HL-60 (cell line): ENCODE measurements around the gene PTPRQ.

Experiments used
- DNase-seq, 2 experiments: peaks; one replicate each; pipeline ENCODE4 v3.0.0-alpha.2; 2010 to 2020; ENCODE audit warnings: low read depth in 1 of 2, low spot score in 1 of 2
- H3K27ac ChIP-seq: fragments of 250-450 bp; sonication (Bioruptor Pico); replicated peaks from 2 replicates; pipeline ENCODE4 v1.5.1; 2020; ENCODE audit warnings: mild to moderate bottlenecking, moderate library complexity
- H3K27me3 ChIP-seq: fragments of 250-450 bp; sonication (Bioruptor Pico); 2 replicates; pipeline ENCODE4 v1.5.1; 2021; ENCODE audit warnings: mild to moderate bottlenecking, moderate library complexity; ENCODE audit not compliant: insufficient read depth, poor library complexity, severe bottlenecking
- H3K4me3 ChIP-seq: replicated peaks from 2 replicates; pipeline ENCODE4 v1.5.1; 2011; ENCODE audit warnings: mild to moderate bottlenecking, control low read depth, low read length; ENCODE audit not compliant: insufficient read depth
- GABPA ChIP-seq: IDR thresholded peaks from 2 replicates; pipeline ENCODE4 v1.6.1; 2012; ENCODE audit warnings: low read depth
- POLR2AphosphoS5 ChIP-seq: IDR thresholded peaks from 2 replicates; pipeline ENCODE4 v1.6.1; 2012; ENCODE audit warnings: low read depth
- SPI1 ChIP-seq: IDR thresholded peaks from 2 replicates; pipeline ENCODE4 v1.6.1; 2012; ENCODE audit warnings: low read depth, mild to moderate bottlenecking, borderline replicate concordance
- TF ChIP-seq, protein P1 (sequence below): IDR thresholded peaks from 2 replicates; pipeline ENCODE4 v1.6.1; 2012; ENCODE audit warnings: low read depth; ENCODE audit not compliant: insufficient replicate concordance
- TF ChIP-seq, protein P2 (sequence below): IDR thresholded peaks from one replicate; pipeline ENCODE4 v1.5.1; 2011; ENCODE audit warnings: low read length, control low read depth, inconsistent platforms; ENCODE audit not compliant: insufficient read depth

PTPRQ gene

DNA sequence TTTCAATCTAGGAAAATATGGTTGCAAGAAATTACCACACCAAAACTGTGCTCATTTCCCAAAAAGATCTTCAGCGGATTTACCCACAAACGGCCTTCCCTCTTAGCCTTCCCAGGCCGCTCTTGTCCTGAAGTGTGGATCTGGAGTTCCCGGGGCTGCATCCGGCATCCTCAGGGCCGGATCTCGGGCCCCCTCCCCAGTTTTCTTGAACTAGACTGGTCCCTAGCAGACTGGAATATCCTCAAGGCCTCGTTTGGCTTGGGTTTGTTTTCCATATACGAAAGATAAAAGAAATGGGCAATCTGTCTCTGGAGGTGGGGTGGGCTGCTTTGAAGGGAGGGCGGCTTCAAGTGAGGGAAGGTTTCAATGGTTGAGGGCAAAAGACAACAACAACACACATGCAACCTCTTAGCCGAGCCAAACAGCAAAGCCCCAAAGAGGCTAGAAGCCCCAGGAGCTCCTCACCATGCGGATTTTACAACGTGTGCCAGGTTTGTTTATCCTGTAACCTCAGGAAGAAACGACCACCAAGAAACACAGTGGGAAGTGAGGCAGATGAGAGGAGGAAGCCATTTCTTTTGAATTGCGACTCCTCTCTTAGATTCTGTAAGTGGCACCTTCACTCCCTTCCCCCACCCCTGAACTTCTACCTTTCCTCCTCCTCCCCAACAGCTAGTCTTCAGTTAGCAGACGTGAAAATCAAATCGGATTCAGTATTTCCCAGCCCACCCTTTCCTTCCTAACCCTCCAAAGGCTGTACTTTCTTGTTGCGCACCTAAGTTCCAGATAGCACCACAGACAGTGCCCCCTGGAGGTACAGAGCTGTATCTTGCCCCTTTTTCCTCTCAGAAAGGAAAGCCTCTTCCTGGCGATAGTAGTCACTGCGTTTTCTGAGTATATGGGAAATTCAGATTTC lies 266.0 kb downstream of the PTPRQ start:
- no peak for DNase-seq
- Histone ChIP-seq H3K4me3 (no peak overlapping the region), H3K27me3 (peaks cover 61% of the 10 kb centered on the region), H3K27ac (no peak overlapping the region)
- TF ChIP-seq, protein P1, sequence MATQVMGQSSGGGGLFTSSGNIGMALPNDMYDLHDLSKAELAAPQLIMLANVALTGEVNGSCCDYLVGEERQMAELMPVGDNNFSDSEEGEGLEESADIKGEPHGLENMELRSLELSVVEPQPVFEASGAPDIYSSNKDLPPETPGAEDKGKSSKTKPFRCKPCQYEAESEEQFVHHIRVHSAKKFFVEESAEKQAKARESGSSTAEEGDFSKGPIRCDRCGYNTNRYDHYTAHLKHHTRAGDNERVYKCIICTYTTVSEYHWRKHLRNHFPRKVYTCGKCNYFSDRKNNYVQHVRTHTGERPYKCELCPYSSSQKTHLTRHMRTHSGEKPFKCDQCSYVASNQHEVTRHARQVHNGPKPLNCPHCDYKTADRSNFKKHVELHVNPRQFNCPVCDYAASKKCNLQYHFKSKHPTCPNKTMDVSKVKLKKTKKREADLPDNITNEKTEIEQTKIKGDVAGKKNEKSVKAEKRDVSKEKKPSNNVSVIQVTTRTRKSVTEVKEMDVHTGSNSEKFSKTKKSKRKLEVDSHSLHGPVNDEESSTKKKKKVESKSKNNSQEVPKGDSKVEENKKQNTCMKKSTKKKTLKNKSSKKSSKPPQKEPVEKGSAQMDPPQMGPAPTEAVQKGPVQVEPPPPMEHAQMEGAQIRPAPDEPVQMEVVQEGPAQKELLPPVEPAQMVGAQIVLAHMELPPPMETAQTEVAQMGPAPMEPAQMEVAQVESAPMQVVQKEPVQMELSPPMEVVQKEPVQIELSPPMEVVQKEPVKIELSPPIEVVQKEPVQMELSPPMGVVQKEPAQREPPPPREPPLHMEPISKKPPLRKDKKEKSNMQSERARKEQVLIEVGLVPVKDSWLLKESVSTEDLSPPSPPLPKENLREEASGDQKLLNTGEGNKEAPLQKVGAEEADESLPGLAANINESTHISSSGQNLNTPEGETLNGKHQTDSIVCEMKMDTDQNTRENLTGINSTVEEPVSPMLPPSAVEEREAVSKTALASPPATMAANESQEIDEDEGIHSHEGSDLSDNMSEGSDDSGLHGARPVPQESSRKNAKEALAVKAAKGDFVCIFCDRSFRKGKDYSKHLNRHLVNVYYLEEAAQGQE = no peak
- TF ChIP-seq GABPA = no peak
- TF ChIP-seq POLR2AphosphoS5 = no peak
- no peak for TF ChIP-seq SPI1
- TF ChIP-seq, protein P2, sequence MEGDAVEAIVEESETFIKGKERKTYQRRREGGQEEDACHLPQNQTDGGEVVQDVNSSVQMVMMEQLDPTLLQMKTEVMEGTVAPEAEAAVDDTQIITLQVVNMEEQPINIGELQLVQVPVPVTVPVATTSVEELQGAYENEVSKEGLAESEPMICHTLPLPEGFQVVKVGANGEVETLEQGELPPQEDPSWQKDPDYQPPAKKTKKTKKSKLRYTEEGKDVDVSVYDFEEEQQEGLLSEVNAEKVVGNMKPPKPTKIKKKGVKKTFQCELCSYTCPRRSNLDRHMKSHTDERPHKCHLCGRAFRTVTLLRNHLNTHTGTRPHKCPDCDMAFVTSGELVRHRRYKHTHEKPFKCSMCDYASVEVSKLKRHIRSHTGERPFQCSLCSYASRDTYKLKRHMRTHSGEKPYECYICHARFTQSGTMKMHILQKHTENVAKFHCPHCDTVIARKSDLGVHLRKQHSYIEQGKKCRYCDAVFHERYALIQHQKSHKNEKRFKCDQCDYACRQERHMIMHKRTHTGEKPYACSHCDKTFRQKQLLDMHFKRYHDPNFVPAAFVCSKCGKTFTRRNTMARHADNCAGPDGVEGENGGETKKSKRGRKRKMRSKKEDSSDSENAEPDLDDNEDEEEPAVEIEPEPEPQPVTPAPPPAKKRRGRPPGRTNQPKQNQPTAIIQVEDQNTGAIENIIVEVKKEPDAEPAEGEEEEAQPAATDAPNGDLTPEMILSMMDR = peak; percentile 46

DNA sequence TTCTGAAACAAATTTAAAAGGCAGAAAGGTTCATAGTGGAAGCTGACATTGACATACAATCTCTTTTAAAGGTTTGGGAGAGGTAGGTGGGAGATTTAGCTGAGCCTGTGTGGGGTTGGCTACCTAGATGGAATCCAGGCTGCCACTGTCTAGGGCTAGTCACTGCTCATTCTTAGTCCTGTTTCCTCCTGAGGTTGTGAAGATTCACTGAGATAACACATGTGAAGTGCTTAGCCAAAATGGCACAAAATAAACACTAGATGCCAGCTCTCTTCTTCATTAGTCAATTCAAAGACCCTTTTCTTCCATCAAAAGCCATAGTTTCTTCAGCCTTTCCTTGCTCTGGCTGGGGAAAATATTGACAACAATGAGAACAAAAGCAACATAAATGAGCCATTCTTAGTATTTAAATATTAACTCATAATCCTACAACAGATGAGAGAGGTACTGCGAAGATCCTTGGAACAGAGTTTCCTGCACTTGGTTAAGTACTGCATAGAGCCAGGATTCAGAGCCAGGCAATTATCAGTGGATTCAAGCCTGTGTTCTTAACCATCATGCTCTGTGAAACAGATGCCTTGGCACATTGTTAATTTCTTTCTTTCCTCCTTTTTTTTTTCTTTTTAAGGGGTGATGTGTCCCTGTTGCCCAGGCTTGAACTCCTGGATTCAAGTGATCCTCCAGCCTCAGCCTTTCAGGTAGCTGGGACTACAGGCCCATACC lies 266.9 kb downstream of the PTPRQ start:
- no peak overlapping the region for H3K27ac ChIP-seq
- peaks cover 67% of the 10 kb centered on the region for H3K27me3 ChIP-seq
- TF ChIP-seq POLR2AphosphoS5 (no peak), SPI1 (no peak), GABPA (no peak)
- TF ChIP-seq, protein P1 = no peak
- TF ChIP-seq, protein P2 = no peak
- DNase-seq = no peak
- H3K4me3 ChIP-seq = no peak overlapping the region

DNA sequence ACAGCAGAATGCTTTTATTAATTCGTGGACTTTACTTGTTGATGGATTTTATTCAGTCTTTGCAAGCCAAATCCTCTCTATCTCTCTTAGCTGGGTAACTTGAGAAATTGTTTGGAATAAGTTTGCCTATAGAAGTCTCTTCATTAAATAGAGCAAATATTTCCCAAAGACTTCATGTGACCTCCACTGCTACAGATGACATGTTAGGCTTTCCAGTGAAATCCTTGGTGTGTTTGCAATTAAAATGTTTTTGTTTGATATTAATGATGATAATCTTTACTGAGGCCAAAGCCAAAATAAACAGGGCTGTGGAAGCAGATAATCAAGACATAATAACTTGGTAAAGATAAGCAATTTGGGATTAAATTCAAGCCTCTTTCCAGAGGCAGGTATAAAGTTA lies 267.8 kb downstream of the PTPRQ start:
- DNase-seq = no peak
- Histone ChIP-seq H3K27me3 (peaks cover 68% of the 10 kb centered on the region), H3K4me3 (no peak overlapping the region), H3K27ac (no peak overlapping the region)
- TF ChIP-seq POLR2AphosphoS5 (no peak), GABPA (no peak), SPI1 (no peak)
- TF ChIP-seq, protein P2 = no peak
- TF ChIP-seq, protein P1 = no peak
